Fibroblast of villous mesenchyme (primary cell): ENCODE measurements around the gene PLAU. TPM values are rescaled to one million over a fixed set of nuclear protein-coding genes. Genes with fewer than 3 reads are reported as not detected.
"Not testable (repeated sequence)": the region's sequence is repeated elsewhere in the genome, so short reads cannot be mapped to it uniquely, and the experiment has no call there.

Experiments
- DNase-seq: peaks from one replicate; pipeline ENCODE4 v3.0.0-alpha.2; 2010; ENCODE audit warnings: low read depth
- H3K4me3 ChIP-seq: 2 replicates; pipeline ENCODE4 v1.5.1; 2011; ENCODE audit warnings: low read depth, mild to moderate bottlenecking, low read length
- CTCF ChIP-seq: IDR thresholded peaks from 2 replicates; pipeline ENCODE4 v1.5.1; 2012; ENCODE audit warnings: low read depth, mild to moderate bottlenecking, low read length; ENCODE audit not compliant: insufficient read depth
- total RNA-seq: library from RNA; depleted of rRNA; stranded (reverse); fragments of >200 nt; gene quantifications from 2 replicates; pipeline ENCODE4 v1.2.3, GENCODE V29; 2012

PLAU gene
- total RNA-seq, 1 donor = 104 TPM

- no peak overlapping the region for H3K4me3 ChIP-seq
- no peak for TF ChIP-seq CTCF
- no peak for DNase-seq
Measured at GRCh38 chr10:73891540-73891939, 19.4 kb upstream of the PLAU start.

GRCh38 chr10:73892310-73893030 is 18.5 kb upstream of the PLAU start:
- TF ChIP-seq CTCF = no peak
- peak; percentile 82 for DNase-seq
- no peak overlapping the region for H3K4me3 ChIP-seq

- no peak overlapping the region for H3K4me3 ChIP-seq
- DNase-seq = no peak
- no peak for TF ChIP-seq CTCF
Measured at GRCh38 chr10:73893426-73893825, 17.5 kb upstream of the PLAU start.

- peak; percentile 69 for DNase-seq
- TF ChIP-seq CTCF = no peak
- no peak overlapping the region for H3K4me3 ChIP-seq
Measured at GRCh38 chr10:73894245-73894971, 16.5 kb upstream of the PLAU start.

GRCh38 chr10:73895381-73895780 is 15.6 kb upstream of the PLAU start:
- DNase-seq, H3K4me3 ChIP-seq: not testable (repeated sequence)

- no peak for DNase-seq
- TF ChIP-seq CTCF = no peak
- no peak overlapping the region for H3K4me3 ChIP-seq
Measured at GRCh38 chr10:73897693-73898092, 13.2 kb upstream of the PLAU start.

- peak; percentile 75 for DNase-seq
- TF ChIP-seq CTCF = no peak
- no peak overlapping the region for H3K4me3 ChIP-seq
Measured at GRCh38 chr10:73898730-73899410, 12.1 kb upstream of the PLAU start.
